ENCODE measurements around the gene SRBD1.

The SRBD1 gene

GRCh38 chr2:45477546-45477945 is 133.5 kb downstream of the SRBD1 start:
- no peak for DNase-seq

DNA sequence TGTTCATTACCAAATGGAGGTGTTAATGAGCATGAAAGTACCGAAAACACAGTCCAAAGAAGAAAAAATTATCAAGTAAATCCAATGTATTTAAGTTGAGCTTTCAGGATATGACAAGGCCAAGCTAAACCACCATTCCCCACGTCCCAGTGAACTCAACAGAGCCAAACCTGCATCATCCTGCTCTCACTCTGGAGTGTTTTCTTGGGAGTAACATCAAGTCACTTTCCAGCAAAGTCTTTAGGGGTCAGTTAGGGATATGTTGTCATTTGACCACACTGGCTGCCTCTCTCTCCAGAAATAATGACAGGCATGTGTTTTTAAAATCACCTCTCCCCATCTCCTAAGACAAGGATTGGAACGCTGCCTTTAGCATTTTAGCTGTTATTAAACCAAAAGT is 140.5 kb downstream of the SRBD1 start:
- no peak for DNase-seq

GRCh38 chr2:45469314-45470099 is 141.6 kb downstream of the SRBD1 start:
- DNase-seq: no peak

- DNase-seq: no peak
Measured at GRCh38 chr2:45468279-45468678, 142.8 kb downstream of the SRBD1 start.

GRCh38 chr2:45466053-45466452 is 145.0 kb downstream of the SRBD1 start:
- no peak for DNase-seq

GRCh38 chr2:45460825-45461224 is 150.2 kb downstream of the SRBD1 start:
- no peak for DNase-seq

DNA sequence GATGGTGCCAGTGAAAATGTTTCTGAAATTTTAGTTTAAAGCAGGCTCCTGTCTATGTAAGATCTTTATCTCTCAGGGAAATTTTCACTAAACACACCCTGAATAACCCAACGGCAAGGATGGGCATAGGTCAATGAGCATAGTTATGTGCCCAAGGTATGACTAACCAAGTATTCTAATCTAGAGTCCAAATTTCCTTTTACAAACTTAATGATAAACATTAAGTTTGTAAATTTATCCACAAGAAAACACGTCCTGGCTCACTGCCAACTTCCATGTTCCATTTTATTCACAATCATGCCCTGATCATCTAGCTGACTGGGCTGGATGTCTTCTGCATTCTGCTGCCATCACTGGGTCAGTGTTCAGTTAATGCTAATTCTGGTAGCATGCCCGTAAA is 151.2 kb downstream of the SRBD1 start:
- no peak for DNase-seq

DNA sequence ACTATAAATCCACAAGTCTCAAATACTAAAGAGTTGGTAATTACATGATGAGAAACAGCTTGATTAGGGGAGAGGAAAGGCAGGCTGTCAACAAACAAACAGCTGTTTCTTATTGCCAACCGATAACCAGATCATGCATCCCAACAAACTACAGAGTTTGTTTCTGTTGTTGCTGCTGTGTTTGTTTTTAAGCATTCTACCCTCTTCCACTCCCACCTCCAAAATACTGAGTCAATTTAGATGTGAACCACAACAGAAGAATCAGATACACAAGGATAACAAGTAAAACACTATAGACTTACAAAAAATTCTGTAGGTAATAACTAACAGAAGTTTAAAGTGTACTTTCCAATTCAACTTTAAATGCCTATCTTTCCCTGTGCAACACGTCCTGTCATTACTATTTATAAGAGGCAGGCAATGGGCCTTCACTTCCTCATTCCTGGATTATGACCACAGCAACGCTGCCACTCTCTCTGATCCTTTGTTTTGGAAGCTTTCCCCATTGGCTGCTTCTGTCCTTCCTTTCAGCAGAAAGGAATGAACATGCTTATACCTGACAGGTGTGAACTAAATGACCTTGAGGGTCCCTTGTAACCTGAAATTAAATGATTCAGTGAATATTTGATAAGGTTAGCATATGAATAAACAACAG is 152.0 kb downstream of the SRBD1 start:
- no peak for DNase-seq

GRCh38 chr2:45457211-45457945 is 153.7 kb downstream of the SRBD1 start:
- DNase-seq: no peak

- no peak for DNase-seq
Measured at GRCh38 chr2:45452866-45453265, 158.2 kb downstream of the SRBD1 start.

GRCh38 chr2:45450634-45451033 is 160.4 kb downstream of the SRBD1 start:
- no peak for DNase-seq

DNA sequence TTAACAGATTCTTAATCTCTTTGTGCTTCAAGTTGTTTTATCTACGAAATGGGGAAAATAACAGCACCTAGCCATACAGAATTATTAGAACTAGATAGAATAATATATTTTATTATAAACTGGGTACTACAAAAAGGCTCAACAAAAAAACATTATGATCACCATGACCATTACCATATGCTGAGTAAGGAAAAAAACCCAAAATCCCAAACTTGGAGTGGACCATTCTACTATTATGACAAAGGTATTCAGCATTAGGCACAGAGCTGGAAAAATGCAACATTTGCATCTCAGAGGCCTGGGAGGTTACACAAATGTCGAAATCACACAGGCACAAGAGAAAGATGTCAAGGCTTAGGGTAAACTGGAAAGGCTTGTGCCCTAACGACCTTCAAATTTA is 162.8 kb downstream of the SRBD1 start:
- DNase-seq: no peak

DNA sequence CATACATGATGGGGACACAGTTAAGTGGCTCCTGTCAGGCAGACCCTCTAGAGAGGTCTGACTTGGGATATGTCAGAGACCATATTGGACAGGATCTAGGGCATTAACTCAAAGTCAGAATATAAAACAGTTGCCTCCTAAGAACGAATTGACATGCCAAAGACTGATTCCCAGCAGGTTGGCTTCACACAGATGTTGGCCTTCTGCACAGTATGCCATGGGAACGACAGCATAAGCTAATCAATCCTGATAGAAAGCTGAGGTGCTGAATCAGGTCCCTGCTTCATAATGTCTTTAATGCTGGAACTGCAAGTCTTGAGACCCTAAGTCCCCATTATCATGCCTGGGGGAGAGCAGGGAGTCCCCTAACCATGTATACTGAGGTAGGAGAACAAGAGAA is 165.1 kb downstream of the SRBD1 start:
- no peak for DNase-seq

DNA sequence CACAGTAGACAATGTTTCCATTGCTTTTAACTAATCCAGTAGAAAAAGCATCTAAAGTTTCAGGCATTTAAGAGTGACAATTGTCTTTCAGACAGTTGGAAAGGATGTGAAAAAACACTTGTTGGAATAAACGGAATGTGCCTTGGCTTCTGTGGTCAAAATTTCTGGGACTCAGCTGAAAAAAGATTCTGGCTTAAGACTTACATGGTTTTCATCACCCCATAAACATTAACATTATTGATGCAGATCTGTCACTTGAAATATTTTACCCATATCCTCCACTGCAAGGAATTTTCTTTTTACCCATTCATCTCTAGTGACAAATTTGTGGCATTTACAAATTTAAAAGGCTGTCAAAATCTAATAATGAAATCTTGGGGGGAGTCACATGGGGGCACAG is 166.0 kb downstream of the SRBD1 start:
- DNase-seq: no peak

DNA sequence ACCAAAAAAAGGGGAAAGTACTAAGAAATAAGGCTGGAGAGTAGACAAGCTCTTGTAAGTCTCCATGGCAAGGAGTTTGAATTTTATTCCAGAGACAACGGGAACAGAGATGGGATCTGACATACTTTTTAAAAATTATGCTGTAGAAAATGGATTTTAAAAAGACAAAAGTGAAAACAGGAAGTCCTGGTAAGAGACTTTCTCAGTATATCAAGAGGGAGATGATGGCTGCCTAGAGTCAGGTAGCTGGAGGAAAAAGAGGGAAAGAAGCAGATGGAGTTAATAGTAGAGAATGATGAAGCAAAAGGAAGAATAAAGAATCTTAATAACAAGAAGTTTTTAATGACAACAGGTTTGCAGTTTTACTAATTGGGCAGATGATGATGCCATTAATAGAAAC is 168.1 kb downstream of the SRBD1 start:
- DNase-seq: no peak

DNA sequence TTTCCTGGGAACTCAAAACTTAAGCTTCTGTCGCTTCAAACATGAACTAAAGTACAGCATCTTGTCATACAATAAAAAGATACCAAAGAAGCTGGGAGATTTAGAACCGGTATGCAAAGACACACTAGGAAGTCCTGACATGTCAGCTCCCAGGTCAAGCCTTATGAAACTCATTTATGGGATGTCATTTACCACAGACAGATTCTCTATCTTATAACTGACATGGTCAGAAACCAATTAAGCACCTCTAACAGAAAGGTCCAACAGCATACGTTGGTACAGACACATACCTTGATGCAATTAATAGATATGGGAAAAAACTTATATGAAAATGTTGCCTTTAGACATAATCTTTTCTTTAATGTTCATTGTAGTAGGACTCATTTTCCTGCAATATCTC is 169.0 kb downstream of the SRBD1 start:
- no peak for DNase-seq

DNA sequence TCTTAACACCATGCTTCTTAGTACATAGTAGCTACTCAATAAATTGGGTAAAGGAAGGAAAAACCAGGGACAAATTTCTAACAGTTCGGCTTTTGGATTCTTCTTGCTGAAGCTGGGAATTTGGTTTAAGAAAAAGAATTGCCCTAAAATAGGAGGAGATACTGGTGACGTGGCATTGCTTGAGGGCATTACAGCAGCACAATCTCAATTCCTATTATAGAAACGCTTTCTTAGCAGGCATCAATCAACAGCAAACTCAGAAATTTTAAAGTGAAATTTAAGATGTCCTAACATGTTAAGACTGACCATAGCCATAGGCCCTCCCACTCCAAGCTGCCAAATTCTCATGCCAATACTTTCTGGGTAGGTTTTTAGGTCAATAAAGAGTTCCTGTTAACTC is 169.5 kb downstream of the SRBD1 start:
- no peak for DNase-seq

DNA sequence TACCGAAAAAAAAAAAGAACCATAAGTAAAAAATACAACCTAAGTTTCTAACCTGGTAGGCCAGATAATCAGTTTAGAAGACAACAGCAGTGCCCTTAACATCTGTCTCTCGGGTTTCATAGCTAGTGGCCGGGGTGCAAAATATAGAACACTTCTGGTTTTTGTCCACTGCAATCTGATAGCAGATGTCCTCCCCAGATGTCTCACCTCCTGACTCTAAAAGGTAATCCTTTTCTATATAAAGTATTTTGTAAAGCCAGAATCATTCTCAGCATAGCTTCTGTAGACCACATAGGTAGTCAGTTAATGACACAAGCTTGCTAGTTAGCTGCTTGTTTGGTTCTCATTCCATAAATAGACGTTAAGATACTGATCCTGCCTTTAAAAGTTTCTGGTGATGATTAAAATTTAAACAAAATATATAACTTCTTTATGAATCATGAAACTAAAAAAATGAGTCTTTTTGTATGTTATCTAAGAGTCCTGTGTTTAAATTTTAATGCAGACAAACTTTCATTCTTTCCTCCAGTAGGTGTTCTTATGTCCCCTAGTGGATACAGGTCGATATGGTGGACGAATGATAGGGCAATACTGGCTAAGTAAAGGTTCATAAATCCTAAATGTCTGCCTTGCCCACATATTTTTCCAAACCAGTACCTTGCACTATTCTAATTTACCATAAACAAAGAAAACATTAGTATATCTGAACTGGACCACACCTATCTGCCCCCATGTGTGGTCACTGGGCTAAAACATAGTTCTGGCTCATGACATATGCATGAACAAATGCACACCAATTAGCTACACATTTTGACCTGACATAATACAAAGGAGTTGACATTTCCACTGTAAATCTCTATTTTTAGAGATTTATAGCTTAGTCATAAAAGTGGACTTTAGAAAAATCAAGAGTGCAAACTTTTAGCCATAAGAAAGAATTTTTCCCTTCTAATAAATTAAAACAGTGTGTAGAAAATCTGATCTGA is 171.0 kb downstream of the SRBD1 start:
- no peak for DNase-seq

DNA sequence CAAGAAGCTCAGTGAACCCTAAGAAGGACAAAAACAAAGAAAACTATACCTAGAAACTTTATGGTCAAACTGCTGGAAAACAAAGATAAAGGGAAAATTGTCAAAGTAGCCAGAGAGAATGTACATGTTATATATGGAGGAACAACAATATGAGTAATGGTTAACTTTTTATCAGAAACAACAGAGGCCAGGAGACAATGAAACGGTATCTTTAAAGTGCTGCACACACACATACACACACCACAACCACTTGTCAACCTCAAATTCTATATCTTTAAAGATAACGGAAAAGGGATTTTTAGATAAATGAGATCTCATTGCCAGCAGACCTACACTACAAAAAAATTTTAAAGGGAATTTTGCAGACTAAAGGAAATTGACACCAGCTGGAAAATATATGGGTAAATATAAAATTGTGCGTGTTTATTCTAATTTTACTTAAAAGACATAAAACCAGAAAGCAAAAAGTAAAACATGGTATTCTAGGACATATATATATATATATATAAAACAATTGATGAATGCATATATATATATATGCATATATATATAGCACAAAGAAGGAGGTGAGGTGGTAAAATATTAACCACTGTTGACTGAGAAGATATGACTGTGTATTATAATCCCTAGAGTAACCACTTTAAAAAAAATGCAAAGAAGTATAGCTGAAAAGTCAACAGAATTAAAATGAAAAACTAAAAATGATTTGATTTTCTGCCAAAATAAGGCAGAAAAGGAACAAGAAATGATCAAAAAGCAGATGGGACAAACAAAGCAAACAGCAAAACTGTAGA is 172.0 kb downstream of the SRBD1 start:
- no peak for DNase-seq

DNA sequence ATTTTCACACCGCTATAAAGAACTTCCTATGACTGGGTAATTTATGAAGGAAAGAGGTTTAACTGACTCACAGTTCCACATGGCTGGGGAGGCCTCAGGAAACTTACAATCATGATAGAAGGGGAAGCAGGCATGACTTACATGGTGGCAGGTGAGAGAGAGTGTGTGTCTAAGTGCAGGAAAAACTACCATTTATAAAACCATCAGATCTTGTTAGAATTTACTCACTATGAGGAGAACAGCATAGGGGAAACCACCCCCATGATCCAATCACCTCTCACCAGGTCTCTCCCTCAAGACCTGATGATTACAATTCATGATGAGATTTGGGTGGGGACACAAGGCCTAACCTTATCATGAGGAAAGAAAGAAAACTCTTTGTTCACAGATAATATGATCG is 174.6 kb downstream of the SRBD1 start:
- DNase-seq: no peak
